Adrenal gland (tissue), 5 donors: ENCODE results near the gene TRAPPC3.

Experiments
- CTCF ChIP-seq, 6 experiments: fragments of 450-650 bp in 4 of 6; fragments of 200-600 bp in 2 of 6; sonication (generic) in 1 of 6; IDR thresholded peaks; 1 replicate in 5 of 6; 2 replicates in 1 of 6; pipeline versions ENCODE4 v1.5.1 to v1.8.0; 2016 to 2021; ENCODE audit warnings: antibody characterized with exemption in 6 of 6, mild to moderate bottlenecking in 2 of 6, moderate library complexity in 1 of 6
- POLR2A ChIP-seq, 2 donors: fragments of 450-650 bp; IDR thresholded peaks; one replicate each; pipeline ENCODE4 v1.6.1; 2017; ENCODE audit warnings: antibody characterized with exemption in 2 of 2, mild to moderate bottlenecking in 2 of 2, moderate library complexity in 1 of 2
- donor health status: DM: no; HTN: no; CAD: no.

GRCh38 chr1:36115200-36115669, 34.1 kb downstream of the TRAPPC3 start:
- TF ChIP-seq POLR2A (IDR thresholded peaks at IDR 0.05), result no peak
- no peak for TF ChIP-seq CTCF (IDR thresholded peaks at IDR 0.05)
